HL-60 (cell line): ENCODE results near the gene MUC5AC.
"Not testable (repeated sequence)": the region's sequence is repeated elsewhere in the genome, so short reads cannot be mapped to it uniquely, and the experiment has no call there.

ENCODE experiments used
- DNase-seq, 2 experiments: peaks; one replicate each; pipeline ENCODE4 v3.0.0-alpha.2; 2010 to 2020; ENCODE audit warnings: low read depth in 1 of 2, low spot score in 1 of 2
- H3K27ac ChIP-seq: fragments of 250-450 bp; sonication (Bioruptor Pico); replicated peaks from 2 replicates; pipeline ENCODE4 v1.5.1; 2020; ENCODE audit warnings: mild to moderate bottlenecking, moderate library complexity
- H3K27me3 ChIP-seq: fragments of 250-450 bp; sonication (Bioruptor Pico); 2 replicates; pipeline ENCODE4 v1.5.1; 2021; ENCODE audit warnings: mild to moderate bottlenecking, moderate library complexity; ENCODE audit not compliant: insufficient read depth, poor library complexity, severe bottlenecking
- H3K4me3 ChIP-seq: replicated peaks from 2 replicates; pipeline ENCODE4 v1.5.1; 2011; ENCODE audit warnings: mild to moderate bottlenecking, control low read depth, low read length; ENCODE audit not compliant: insufficient read depth
- GABPA ChIP-seq: IDR thresholded peaks from 2 replicates; pipeline ENCODE4 v1.6.1; 2012; ENCODE audit warnings: low read depth
- POLR2AphosphoS5 ChIP-seq: IDR thresholded peaks from 2 replicates; pipeline ENCODE4 v1.6.1; 2012; ENCODE audit warnings: low read depth
- REST ChIP-seq: IDR thresholded peaks from 2 replicates; pipeline ENCODE4 v1.6.1; 2012; ENCODE audit warnings: low read depth; ENCODE audit not compliant: insufficient replicate concordance
- SPI1 ChIP-seq: IDR thresholded peaks from 2 replicates; pipeline ENCODE4 v1.6.1; 2012; ENCODE audit warnings: low read depth, mild to moderate bottlenecking, borderline replicate concordance
- TF ChIP-seq, protein P1 (sequence below): IDR thresholded peaks from one replicate; pipeline ENCODE4 v1.5.1; 2011; ENCODE audit warnings: low read length, control low read depth, inconsistent platforms; ENCODE audit not compliant: insufficient read depth

The MUC5AC gene

DNA sequence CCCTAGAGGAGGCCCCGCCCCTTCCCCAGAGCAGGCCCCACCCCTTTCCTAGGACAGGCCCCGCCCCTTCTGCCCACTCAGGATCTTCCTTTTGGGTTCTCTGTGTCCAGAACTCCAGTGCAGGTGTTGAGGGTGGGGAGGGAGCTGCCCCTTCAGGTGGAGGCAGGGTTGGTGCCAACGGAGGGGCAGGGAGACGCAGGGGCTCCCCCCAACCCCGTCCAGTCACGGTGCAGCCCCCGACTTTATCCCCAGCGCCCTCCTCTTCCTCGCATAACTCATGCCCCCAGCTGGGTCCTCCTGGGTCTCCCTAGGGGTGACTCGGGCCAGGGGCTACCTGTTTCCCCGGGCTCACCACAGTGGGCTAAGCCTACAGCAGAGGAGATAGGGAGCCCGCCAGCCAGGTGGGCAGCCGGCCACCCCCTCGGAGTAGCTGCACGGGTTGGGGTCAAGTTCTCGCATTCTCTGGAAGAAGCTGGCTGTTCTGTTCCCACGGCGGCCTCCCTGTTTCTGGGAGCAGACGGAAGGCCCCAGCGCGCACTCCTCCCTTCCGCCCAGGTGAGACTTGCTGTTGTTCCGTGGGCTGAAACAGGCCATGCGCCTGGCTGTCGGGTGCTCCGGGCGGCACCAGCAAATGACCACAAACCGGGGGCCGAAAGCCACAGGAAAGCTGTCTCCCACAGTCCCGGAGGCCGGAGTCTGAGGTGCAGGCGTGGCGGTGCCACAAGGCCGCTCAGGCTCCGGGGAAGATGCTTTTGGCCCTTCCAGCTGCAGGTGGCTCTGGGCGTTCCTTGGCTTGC lies 44.1 kb upstream of the MUC5AC start:
- Histone ChIP-seq H3K27me3 (no peaks in the 10 kb centered on the region), H3K4me3 (no peak overlapping the region), H3K27ac (no peak overlapping the region)
- no peak for DNase-seq
- TF ChIP-seq POLR2AphosphoS5 (no peak), GABPA (no peak), SPI1 (no peak), REST (no peak)
- TF ChIP-seq, protein P1, sequence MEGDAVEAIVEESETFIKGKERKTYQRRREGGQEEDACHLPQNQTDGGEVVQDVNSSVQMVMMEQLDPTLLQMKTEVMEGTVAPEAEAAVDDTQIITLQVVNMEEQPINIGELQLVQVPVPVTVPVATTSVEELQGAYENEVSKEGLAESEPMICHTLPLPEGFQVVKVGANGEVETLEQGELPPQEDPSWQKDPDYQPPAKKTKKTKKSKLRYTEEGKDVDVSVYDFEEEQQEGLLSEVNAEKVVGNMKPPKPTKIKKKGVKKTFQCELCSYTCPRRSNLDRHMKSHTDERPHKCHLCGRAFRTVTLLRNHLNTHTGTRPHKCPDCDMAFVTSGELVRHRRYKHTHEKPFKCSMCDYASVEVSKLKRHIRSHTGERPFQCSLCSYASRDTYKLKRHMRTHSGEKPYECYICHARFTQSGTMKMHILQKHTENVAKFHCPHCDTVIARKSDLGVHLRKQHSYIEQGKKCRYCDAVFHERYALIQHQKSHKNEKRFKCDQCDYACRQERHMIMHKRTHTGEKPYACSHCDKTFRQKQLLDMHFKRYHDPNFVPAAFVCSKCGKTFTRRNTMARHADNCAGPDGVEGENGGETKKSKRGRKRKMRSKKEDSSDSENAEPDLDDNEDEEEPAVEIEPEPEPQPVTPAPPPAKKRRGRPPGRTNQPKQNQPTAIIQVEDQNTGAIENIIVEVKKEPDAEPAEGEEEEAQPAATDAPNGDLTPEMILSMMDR: no peak

DNA sequence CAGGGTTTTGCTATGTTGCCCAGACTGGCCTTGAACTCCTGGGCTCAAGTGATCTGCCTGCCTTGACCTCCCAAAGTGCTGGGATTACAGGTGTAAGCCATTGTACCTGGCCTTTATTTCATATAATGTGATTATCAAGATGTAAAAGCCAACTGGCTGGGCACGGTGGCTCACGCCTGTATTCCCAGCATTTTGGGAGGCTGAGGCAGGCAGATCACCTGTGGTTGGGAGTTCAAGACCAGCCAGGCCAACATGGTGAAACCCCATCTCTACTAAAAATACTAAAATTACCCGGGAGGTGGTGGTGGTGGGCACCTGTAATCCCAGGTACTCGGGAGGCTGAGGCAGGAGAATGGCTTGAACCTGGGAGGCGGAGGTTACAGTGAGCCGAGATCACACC lies 42.5 kb upstream of the MUC5AC start:
- not testable (repeated sequence) for DNase-seq, H3K27ac ChIP-seq, H3K27me3 ChIP-seq, H3K4me3 ChIP-seq

DNA sequence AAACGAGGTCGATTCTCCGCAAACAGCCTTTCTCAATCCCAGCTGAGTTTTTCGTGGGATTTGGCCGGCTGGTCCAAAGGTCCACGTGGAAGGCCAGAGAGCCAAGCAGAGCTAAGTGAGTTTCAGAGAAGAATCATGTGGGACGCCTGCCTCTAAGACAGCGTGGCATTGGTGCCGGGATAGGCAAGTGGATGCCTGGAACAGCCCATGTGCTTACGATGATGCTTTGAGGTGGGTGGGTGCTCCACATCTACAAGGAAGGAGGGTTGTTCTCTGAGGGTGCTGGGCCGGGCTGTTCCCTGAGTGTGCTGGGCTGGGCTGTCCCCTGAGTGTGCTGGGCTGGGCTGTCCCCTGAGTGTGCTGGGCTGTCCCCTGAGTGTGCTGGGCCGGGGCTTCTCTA lies 41.6 kb upstream of the MUC5AC start:
- no peak overlapping the region for H3K27ac ChIP-seq
- no peak for DNase-seq
- H3K4me3 ChIP-seq: no peak overlapping the region
- H3K27me3 ChIP-seq: no peaks in the 10 kb centered on the region
- TF ChIP-seq, protein P1: no peak
- TF ChIP-seq REST (no peak), POLR2AphosphoS5 (no peak), SPI1 (no peak), GABPA (no peak)

- DNase-seq: no peak
- Histone ChIP-seq H3K27ac (no peak overlapping the region), H3K4me3 (no peak overlapping the region), H3K27me3 (no peaks in the 10 kb centered on the region)
- no peak for TF ChIP-seq GABPA
- TF ChIP-seq SPI1: no peak
- no peak for TF ChIP-seq POLR2AphosphoS5
- no peak for TF ChIP-seq REST
- TF ChIP-seq, protein P1: no peak
Observed at GRCh38 chr11:1116666-1117390, 40.9 kb upstream of the MUC5AC start.
